IPS DF 4.7 (cell line): ENCODE data around the gene RIMS3.
"Not testable (repeated sequence)": the region's sequence is repeated elsewhere in the genome, so short reads cannot be mapped to it uniquely, and the experiment has no call there.

Experiments
- DNase-seq: peaks from one replicate; pipeline ENCODE4 v3.0.0-alpha.2; 2013; ENCODE audit warnings: low spot score; ENCODE audit errors: extremely low read depth

Gene RIMS3

GRCh38 chr1:40665335-40666171, at the start of gene RIMS3:
RIMS3 (minus strand) TSS chr1:40665682; CDS start chr1:40641925, 23,757 bp downstream.
- DNase-seq, result no peak

GRCh38 chr1:40712997-40713396, 47.5 kb upstream of the RIMS3 start:
- no peak for DNase-seq

- DNase-seq, result no peak
These were observed 47.0 kb upstream of the RIMS3 start for GRCh38 chr1:40712405-40712944.

- no peak for DNase-seq
These were observed 46.3 kb upstream of the RIMS3 start for GRCh38 chr1:40711465-40712404.

- DNase-seq, result no peak
These were observed 45.3 kb upstream of the RIMS3 start for GRCh38 chr1:40710581-40711315.

GRCh38 chr1:40709802-40710278, 44.4 kb upstream of the RIMS3 start:
- no peak for DNase-seq

GRCh38 chr1:40709100-40709801, 43.8 kb upstream of the RIMS3 start:
- peak; percentile 98 for DNase-seq

- peak; percentile 76 for DNase-seq
These were observed 43.2 kb upstream of the RIMS3 start for GRCh38 chr1:40708750-40709099.

GRCh38 chr1:40706626-40707025, 41.1 kb upstream of the RIMS3 start:
- DNase-seq, result no peak

- no peak for DNase-seq
These were observed 39.6 kb upstream of the RIMS3 start for GRCh38 chr1:40704817-40705733.

- DNase-seq, result no peak
These were observed 37.8 kb upstream of the RIMS3 start for GRCh38 chr1:40703316-40703715.

- DNase-seq, result not testable (repeated sequence)
These were observed 37.3 kb upstream of the RIMS3 start for GRCh38 chr1:40702810-40703209.

GRCh38 chr1:40701684-40702083, 36.2 kb upstream of the RIMS3 start:
- DNase-seq, result no peak

GRCh38 chr1:40699787-40700186, 34.3 kb upstream of the RIMS3 start:
- no peak for DNase-seq

GRCh38 chr1:40697436-40697835, 32.0 kb upstream of the RIMS3 start:
- DNase-seq, result no peak

GRCh38 chr1:40696294-40696693, 30.8 kb upstream of the RIMS3 start:
- DNase-seq, result no peak

GRCh38 chr1:40694353-40694874, 28.9 kb upstream of the RIMS3 start:
- no peak for DNase-seq

- no peak for DNase-seq
These were observed 27.9 kb upstream of the RIMS3 start for GRCh38 chr1:40693425-40693824.

- no peak for DNase-seq
These were observed 27.0 kb upstream of the RIMS3 start for GRCh38 chr1:40692429-40692895.
